Measurements from ENCODE around the gene FBF1.

The FBF1 gene

DNA sequence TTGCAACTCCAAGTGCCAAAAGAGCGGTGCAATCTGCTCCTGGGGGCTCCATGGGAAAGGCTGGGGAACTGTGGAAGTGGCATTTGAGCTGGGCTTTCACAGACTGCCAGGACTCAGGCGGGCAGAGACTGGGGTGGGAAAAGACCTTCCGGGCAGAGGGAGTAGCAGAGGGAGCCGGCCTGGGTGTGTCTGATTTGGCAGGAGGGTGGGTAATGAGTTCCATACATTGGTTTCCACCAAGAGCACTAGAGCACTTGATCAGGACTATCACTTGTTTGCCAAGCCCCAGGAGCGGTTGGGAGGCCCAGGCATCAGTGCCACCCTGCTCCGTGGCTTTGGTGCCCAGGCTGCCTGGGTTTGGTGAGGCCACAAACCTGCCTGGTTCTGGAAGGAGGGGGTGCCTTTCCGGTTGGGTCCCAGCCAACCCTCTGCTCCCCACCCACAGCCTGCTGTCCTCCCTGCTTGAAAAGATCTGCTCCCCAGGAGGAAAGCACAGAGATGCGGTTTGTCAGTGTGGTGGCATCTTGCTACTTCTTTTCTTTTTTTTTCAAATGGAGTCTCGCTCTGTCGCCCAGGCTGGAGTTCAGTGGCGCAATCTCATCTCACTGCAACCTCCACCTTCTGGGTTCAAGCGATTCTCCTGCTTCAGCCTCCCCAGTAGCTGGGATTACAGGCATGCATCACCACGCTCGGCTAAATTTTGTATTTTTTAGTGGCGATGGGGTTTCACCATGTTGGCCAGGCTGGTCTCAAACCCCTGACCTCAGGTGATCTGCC, 59.0 kb downstream of the FBF1 start:
- TF ChIP-seq, protein P1, sequence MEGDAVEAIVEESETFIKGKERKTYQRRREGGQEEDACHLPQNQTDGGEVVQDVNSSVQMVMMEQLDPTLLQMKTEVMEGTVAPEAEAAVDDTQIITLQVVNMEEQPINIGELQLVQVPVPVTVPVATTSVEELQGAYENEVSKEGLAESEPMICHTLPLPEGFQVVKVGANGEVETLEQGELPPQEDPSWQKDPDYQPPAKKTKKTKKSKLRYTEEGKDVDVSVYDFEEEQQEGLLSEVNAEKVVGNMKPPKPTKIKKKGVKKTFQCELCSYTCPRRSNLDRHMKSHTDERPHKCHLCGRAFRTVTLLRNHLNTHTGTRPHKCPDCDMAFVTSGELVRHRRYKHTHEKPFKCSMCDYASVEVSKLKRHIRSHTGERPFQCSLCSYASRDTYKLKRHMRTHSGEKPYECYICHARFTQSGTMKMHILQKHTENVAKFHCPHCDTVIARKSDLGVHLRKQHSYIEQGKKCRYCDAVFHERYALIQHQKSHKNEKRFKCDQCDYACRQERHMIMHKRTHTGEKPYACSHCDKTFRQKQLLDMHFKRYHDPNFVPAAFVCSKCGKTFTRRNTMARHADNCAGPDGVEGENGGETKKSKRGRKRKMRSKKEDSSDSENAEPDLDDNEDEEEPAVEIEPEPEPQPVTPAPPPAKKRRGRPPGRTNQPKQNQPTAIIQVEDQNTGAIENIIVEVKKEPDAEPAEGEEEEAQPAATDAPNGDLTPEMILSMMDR (IDR thresholded peaks at IDR 0.05; ENCODE audit: extremely low read depth, insufficient read depth, missing control alignments), result no peak
- in situ Hi-C loops (cut with MboI; ENCODE audit: low pct_unique_long_range_greater_than_20kb, low sequenced_read_pairs, unreplicated experiment), result no loop called here

DNA sequence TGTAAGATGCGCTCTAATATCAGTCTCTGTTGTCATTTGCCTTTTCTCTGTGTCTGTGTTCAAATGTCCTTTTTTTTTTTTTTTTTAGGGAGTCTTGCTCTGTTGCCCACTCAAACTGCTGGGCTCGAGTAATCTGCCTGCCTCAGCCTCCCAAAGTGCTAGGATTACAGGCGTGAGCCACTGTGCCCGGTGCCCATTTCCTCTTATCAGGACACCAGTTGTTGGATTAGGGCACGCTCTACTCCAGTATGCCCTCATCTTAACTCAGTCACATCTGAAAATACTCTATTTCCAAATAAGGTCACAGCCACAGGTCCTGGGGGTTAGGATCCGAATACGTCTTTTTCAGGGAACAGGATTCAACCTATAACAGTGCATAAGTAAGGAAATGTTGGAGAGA, 60.6 kb downstream of the FBF1 start:
- in situ Hi-C loops (cut with MboI; ENCODE audit: low pct_unique_long_range_greater_than_20kb, low sequenced_read_pairs, unreplicated experiment), result no loop called here
- DNase-seq (ENCODE audit: low spot score), result no peak
- TF ChIP-seq, protein P1 (IDR thresholded peaks at IDR 0.05; ENCODE audit: extremely low read depth, insufficient read depth, missing control alignments), result no peak

More for the DNA sequence above, 59.0 kb downstream of the FBF1 start:
- no peak for DNase-seq (ENCODE audit: low spot score)

DNA sequence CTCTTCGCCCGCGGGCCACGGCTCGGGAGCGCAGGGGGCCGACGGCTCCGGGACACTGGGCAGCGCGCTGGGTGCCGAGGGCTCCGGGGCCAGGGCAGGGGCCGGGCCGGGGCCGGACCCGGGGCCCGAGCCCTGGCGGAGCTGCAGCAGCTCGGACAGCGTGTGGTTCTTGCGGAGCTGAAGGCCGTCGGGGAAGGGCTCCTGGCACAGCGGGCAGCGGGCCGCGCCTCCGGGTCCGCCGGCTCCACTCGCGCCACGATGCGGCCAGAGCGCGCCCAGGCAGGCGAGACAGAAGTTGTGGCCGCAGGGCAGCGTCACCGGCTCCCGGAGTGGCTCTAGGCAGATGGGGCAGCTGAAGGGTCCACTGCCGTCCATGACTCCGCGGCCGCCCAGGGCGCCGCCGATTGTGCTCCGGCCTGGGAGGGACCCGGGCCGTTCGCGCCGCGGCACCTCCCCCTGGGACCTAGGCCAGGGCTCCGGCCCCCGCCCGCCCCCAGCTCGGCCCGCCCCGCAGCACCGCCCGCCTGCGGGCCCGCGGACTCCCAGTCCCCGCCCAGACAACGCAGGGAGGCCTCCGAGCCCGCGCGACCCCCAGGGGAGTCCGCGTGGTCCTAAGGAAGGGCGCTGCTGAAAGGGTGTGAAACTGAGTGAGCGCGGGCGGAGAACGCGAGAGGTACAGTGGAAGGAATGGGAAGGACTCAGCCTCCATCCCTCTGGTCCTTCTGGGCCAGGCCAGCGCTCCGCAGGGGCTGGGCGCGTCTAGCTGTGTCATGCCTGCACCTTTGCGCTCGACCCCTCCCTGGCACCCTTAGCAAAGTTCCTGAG, 62.5 kb downstream of the FBF1 start, which contains the start of gene TRIM47:
Gene TRIM47, minus strand, starts transcription at position 408 of the 825 bp plus-strand sequence. Its CDS starts 33 bp downstream, at position 375.
- TF ChIP-seq, protein P1 (IDR thresholded peaks at IDR 0.05; ENCODE audit: extremely low read depth, insufficient read depth, missing control alignments), result peak; percentile 8
- DNase-seq (ENCODE audit: low spot score), result no peak
- in situ Hi-C loops (cut with MboI; ENCODE audit: low pct_unique_long_range_greater_than_20kb, low sequenced_read_pairs, unreplicated experiment), result no loop called here

DNA sequence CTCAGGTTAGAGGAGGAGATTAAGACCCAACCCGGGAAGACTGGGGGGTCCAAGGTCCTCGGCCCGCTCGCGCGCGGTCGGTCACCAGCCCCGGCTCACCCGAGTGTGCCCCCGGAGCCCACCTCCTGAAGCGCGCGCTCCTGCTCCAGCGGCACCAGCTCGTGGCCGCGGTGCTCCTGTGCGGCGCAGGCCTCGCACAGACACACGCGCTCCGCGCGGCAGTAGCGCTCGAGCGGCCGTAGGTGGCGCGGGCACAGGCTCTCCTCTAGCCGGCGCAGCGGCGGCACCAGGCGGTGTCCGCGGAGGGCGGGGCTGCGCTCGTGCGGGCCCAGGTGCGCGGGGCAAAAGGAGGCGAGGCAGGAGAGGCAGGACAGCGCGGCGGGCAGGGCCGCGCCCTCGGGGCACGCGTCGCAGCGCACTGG, 63.1 kb downstream of the FBF1 start:
- TF ChIP-seq, protein P1 (IDR thresholded peaks at IDR 0.05; ENCODE audit: extremely low read depth, insufficient read depth, missing control alignments), result peak; percentile 65
- peak; percentile 85 for DNase-seq (ENCODE audit: low spot score)
- in situ Hi-C loops (cut with MboI; ENCODE audit: low pct_unique_long_range_greater_than_20kb, low sequenced_read_pairs, unreplicated experiment), result no loop called here

DNA sequence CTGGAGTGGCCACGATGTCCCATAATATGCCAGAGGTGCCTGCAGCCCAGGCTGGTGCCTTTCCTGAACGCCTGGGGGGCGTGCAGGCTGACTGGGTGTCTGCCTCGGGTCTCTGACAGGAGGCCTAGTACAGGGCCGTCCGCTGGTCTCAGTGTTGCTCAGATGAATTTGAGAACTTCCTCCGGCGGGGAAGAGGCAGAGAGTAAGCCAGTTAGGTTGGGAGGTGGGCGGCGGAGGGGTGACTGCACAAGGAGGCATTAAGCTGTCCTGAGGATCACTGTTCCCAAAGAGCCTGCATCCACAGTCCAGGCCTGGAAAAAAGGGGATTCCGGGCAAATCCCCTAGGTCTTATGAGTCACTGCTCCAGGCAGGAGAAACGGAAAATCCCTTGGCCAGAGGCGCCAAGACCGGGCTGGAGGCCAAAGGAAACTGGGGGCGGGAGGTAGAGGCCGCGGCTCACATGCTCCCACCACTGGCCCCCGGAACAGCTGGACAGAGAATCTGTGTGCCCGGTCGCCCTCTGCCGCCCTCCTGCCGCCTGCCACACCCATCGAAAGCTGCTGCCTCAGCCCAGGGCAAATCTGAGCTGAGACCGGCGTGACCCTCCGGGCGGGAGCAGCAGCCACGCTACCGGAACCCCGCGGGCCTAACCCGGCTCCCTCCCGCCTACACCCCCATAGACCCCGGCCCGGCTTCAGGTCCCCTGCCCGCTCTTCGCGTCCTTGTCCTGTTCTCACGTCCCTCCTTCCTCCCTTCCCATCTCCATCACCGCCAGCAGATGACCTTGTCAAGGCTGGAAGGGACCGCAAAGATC, 63.7 kb downstream of the FBF1 start:
- in situ Hi-C loops (cut with MboI; ENCODE audit: low pct_unique_long_range_greater_than_20kb, low sequenced_read_pairs, unreplicated experiment), result no loop called here
- TF ChIP-seq, protein P1 (IDR thresholded peaks at IDR 0.05; ENCODE audit: extremely low read depth, insufficient read depth, missing control alignments), result peak; percentile 27
- DNase-seq (ENCODE audit: low spot score), result no peak

All from GM13977 (cell line).